NCI-H460 (cell line): ENCODE results near the gene KPNA6. TPM values are rescaled to one million over a fixed set of nuclear protein-coding genes. Genes with fewer than 3 reads are reported as not detected.

Experiments used
- DNase-seq: peaks from one replicate; pipeline ENCODE4 v3.0.0-alpha.2; 2016; ENCODE audit warnings: low read depth; ENCODE audit errors: extremely low read depth
- small RNA-seq, 2 experiments: library from RNA; depleted of rRNA; stranded (forward); fragments of <200 nt; gene quantifications; one replicate each; pipeline ENCODE3, GENCODE V24; 2014
- total RNA-seq: library from RNA; depleted of rRNA; stranded (reverse); fragments of >200 nt; shearing (Covaris generic); gene quantifications from 2 replicates; pipeline ENCODE4 v1.2.3, GENCODE V29; 2014; rRNA removed

Gene KPNA6
- total RNA-seq, 1 experiment from 2014 or later = 37.3 TPM

DNA sequence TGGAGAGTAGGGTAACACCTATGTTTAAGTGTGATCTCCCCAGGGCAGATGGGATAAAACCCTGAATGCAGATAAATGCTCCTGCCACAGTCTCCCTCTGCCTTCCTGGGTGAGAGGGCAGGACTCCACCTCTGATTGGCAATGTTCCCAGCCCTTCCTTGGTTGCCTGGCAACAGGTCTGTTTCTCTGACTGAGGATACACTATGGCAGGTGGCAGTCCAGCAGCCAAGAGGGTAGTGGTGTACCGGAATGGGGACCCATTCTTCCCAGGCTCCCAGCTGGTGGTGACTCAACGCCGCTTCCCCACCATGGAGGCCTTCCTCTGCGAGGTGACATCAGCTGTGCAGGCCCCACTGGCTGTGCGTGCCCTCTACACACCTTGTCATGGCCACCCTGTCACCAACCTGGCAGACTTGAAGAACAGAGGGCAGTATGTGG, 101.1 kb downstream of the KPNA6 start, which contains the start of gene DCDC2B:
TSS of gene DCDC2B (plus strand) at position 199 of the 438 bp plus-strand sequence. CDS start at position 204, 5 bp downstream.
- no peak for DNase-seq

DNA sequence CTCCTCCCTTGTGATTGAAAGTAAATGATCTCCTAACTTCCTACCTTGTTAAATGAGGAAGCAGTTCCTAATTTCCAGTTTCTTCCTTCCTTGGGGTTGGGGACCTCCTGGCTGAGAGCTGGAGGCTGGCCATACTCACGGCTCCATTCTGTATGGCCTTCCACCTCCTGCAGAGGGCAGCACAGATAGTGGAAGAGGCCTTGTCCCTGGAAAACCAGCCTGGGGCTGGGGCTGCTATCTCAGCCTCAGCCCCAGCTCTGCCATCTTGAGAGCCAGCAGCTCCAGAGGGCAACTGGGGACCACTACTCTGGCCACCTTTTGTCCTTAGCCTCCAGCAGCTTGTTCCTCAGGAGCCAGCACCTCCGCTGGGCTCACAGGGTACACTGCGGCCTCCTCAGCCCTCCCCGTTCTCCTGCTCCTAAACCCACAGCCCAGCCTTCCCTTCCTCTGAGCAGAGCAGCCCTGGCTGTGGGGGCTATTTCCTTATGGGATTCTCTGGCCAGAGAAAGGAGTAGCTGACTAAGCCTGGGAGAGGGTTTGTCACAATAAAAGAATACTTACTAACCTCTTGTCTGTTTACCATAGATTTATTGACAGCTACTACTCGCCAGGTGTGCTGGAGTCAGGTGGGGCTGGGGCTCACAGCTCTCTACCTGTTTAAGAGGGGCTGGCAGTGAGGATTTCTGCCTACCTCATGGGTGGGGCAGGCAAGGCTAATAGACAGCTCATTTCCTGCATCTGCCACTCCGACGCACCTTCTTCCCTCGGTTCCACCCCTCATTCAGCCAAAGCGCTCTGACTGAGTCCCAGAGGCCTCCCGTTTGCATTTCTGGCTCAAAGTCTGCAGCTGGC, 108.0 kb downstream of the KPNA6 start:
- peak; percentile 51 for DNase-seq

DNA sequence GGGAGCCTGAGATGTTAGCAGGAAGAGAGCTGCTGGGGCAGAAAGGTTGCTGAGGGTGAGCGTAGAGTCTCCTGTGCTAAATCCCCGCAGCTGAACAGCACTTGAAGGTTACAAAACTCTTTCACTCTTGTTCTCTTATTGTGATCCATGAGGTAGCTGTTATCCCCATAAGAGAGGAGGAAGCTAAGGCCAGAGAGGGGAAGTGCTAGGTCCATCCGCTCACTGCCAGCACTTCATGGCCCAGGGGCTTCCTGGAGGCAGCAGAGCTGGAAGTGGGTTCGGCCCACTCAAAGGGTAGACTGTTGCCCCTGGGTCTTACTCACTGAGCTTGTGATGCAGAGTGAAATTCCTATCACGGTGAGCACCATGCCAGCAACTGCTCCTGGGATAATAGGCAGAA, 108.7 kb downstream of the KPNA6 start:
- no peak for DNase-seq

DNA sequence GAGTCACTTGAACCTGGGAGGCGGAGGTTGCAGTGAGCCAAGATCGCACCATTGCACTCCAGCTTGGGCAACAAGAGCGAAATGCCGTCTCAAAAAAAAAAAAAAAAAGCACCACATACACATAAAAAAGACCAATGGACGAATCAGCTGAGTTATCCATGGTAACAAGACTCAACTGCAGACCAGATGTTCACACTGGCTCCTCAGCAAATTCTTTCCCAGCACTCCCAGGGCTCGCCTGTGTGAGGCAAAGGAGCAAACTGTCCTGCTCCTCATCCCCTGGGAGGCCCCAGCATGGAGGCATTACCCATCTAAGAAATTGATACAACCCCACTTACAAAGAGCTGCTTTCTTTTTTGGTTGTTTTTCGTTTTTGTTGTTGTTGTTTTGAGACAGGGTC, 111.2 kb downstream of the KPNA6 start:
- no peak for DNase-seq

DNA sequence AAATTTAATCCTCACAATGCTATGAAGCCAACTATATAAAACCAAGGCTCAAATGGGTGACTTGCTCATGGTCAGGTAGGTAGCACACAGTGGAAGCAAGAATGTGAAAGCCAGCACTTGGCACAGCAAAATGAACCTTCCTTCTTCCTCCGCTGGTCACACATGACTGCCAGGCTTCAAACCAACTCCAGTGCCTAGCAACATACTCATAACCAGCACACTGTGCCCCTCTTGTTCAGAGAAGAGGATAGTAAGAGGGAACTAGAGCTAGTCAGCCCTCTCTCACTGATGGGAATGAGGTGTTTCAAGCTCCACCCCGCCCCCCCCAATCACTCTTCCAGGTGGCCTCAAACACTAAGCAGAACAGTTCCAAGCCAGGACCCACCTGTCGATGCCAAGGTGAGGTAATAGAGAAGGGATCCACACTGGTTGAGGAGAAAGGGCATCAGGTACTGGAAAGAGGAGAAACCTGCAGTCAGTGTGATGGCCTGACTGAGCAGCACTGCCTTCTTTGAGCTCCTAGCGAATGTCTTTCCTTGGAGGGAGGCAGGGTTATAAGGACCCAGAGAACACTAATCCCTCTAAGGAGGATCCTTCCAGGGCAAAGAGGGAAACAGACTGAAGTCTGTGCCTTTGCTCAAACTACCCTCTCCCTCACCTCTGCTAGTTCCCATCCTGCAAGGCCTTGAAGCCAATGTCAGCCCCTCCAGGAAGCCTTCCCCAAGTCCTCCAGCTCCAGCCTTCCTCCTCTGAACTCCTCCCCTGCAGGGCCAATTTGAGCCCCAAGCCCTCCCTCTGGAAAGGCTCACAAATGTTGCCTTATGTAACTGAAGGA, 113.1 kb downstream of the KPNA6 start:
- no peak for DNase-seq

DNA sequence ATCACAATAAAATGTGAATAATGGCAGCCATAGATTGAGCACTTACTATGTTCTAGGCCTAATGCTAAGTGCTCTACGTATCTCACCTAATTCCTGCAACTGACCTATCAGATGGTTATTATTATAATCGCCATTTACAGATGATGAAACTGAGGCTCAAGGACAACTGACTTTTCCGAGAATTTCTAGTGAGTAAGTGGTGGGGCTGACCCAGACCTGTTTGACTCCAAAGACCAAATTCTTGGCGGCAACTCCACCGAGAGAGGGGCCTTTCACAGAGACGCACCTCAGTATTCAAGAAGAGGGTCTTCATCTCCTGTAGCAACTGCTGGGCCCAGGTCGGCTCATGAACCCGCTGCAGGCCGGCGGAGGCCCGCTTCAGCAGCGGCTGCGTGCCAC, 113.7 kb downstream of the KPNA6 start:
- DNase-seq = no peak

DNA sequence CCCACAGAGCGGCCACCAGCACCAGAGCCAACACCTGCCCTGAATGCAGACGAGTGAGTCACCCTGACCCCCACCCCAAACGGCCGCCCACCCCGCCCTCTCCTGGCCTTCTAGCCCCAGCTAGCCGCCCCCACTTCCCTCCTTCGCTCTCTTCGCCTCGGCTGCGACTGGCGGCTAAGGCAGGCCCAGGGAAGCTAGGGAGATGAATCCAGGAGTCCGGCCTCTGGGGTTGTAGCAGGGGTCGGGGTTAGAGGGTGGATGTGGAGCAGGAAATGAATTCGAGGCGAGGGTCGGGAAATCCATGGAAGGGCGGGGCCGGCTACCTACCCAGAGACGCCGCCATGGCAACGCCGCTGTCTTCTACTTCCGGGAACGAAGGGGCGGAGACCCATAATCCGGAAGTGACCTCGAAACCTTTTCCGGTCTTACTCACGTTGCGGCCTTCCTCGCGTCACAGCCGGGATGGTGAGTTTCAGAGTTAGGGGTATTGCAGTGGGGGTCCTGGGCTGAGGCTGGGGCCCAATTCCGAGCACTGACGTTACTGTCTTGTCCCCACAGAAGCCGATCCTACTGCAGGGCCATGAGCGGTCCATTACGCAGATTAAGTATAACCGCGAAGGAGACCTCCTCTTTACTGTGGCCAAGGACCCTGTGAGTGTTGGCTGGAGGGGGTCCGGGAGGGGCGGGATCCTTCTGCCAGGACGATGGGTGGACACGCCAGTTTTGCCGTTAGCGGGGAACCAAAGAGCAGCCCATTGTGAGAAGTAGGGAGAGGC, 114.3 kb downstream of the KPNA6 start, which contains the start of the genes EIF3I and TMEM234:
TSS of gene EIF3I (plus strand) at position 428 of the 776 bp plus-strand sequence. CDS start at position 463, 35 bp downstream.
TSS of gene TMEM234 (minus strand) at position 374 of the 776 bp plus-strand sequence. CDS start at position 343, 31 bp downstream.
- peak; percentile 85 for DNase-seq

DNA sequence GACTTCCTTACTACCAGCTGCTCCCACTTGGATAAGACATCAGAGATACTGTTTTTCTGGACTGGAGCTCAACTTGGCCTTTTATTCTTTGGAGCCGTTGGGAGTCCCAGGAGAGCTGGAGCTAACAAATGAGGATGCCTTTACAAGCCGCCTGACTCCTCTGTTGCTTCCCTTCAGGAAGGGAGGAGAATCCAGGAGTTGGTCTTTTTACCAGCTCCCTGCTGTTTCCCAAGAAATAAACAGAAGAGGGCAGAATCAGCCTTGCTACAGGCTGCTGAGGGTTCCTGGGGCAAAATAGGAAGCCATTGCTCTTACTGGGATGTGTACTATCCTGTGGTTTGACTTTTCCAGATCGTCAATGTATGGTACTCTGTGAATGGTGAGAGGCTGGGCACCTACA, 115.8 kb downstream of the KPNA6 start:
- DNase-seq = no peak

DNA sequence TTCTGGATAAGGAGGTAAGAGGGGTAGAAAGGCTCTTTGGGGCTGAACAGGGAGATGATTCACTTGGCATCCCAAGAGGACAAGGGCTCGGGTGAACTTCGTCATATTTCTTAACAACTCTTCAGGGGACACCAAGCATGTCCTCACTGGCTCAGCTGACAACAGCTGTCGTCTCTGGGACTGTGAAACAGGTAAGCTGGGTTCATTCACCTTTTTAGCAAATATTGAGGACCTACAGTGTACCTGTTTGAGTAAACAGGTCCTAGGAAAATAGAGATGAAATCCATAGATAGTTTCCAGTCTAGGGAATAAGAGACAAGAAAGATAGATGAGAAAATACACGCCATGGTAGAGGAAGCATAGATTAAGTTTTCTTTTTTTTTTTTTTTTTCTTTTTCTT, 116.4 kb downstream of the KPNA6 start:
- no peak for DNase-seq

Small RNA genes within 50 kb of the gene (small RNA-seq; reads per million reads assigned to genes)
- gene MIR5585 = 0 to 0.02 reads per million in 2 experiments
- 0 reads per million in 2 experiments for gene RF00017

Other genes starting within 250 kb of the KPNA6 start
- gene PTP4A2, start 169.7 kb upstream of the KPNA6 start, total RNA-seq = 557 and 579 TPM in 2 replicates
- 39.2 and 45.1 TPM in 2 replicates for gene KHDRBS1, start 94.2 kb upstream of the KPNA6 start, total RNA-seq
- 6.2 and 8.6 TPM in 2 replicates for gene TMEM39B, start 35.1 kb upstream of the KPNA6 start, total RNA-seq
- gene TXLNA, start 71.6 kb downstream of the KPNA6 start, total RNA-seq = 42.2 and 46.2 TPM in 2 replicates
- gene CCDC28B, start 92.5 kb downstream of the KPNA6 start, total RNA-seq = 2.4 and 2.7 TPM in 2 replicates
- 2.3 and 2.9 TPM in 2 replicates for gene IQCC, start 97.6 kb downstream of the KPNA6 start, total RNA-seq
- not detected in 2 replicates for gene DCDC2B, start 101.0 kb downstream of the KPNA6 start, total RNA-seq
- gene TMEM234, start 114.3 kb downstream of the KPNA6 start, total RNA-seq = 5.4 and 6.5 TPM in 2 replicates
- 288 and 292 TPM in 2 replicates for gene EIF3I, start 114.4 kb downstream of the KPNA6 start, total RNA-seq
- gene FAM167B, start 139.2 kb downstream of the KPNA6 start, total RNA-seq = not detected in 2 replicates
- gene LCK, start 143.2 kb downstream of the KPNA6 start, total RNA-seq = not detected in 2 replicates
- 34.6 and 35.6 TPM in 2 replicates for gene HDAC1, start 184.0 kb downstream of the KPNA6 start, total RNA-seq
- 16.2 and 21.6 TPM in 2 replicates for gene MARCKSL1, start 228.2 kb downstream of the KPNA6 start, total RNA-seq